SK-MEL-5 (cell line): ENCODE results near the gene TLE3. TPM values are rescaled to one million over a fixed set of nuclear protein-coding genes. Genes with fewer than 3 reads are reported as not detected.

Experiments
- DNase-seq: peaks from one replicate; pipeline ENCODE4 v3.0.0-alpha.2; 2016; ENCODE audit warnings: low read depth, low spot score
- in situ Hi-C: cut with HindIII; loops from 2 replicates; pipeline ENCODE4 v1.10.0; 2016; ENCODE audit warnings: low sequenced_read_pairs, high pct_unique_total_duplicates, low pct_unique_long_range_greater_than_20kb
- total RNA-seq: library from RNA; depleted of rRNA; stranded (reverse); fragments of >200 nt; shearing (Covaris generic); gene quantifications from 2 replicates; pipeline ENCODE4 v1.2.3, GENCODE V29; 2014

The TLE3 gene
- total RNA-seq, 1 experiment from 2014 or later = 6.5 TPM

GRCh38 chr15:70048578-70049514 is 48.9 kb downstream of the TLE3 start:
- in situ Hi-C loops = no loop called here
- DNase-seq = no peak

DNA sequence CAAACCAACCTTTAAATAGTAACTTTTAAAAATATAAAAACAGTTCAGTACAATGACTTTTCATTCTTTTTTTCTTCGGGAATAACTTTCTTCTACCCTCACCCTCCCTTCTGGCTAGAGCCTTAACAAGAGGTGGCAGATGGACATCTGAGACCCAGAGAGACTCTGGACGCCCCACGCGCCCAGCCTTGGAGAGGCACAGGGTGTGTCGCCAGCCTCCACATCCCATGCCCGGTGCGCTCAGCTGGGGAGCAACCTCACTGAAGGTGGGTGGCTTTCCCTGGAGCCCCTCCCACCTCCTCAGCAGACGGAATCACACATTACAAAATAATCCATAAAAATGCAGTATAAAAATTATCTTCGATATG is 49.5 kb downstream of the TLE3 start:
- in situ Hi-C loops = no loop called here
- DNase-seq = no peak

- no peak for DNase-seq
- in situ Hi-C loops = no loop called here
Observed at GRCh38 chr15:70047386-70048197, 50.1 kb downstream of the TLE3 start.

- no peak for DNase-seq
- in situ Hi-C loops = no loop called here
Observed at GRCh38 chr15:70046679-70047369, 50.9 kb downstream of the TLE3 start.

DNA sequence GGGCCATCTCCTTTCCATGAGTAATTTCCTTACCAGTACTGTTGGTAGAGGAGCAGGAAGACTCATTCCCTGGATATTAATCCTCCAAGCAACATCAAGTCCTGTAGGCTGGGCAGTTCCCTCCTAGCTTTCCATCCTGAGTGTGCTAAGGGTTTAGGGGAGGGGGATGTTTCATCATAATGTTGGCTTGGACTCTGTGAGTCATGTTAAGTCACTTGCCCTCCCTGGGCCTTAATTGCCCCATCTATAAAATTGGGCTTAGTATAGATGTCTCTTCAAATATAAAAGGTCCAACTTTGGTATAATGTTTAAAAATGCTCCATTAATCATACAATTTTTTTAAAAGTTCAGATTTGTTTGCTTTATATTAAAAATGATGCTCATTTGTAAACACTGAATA is 52.7 kb downstream of the TLE3 start:
- DNase-seq = no peak
- in situ Hi-C loops = no loop called here

- in situ Hi-C loops = no loop called here
- DNase-seq = no peak
Observed at GRCh38 chr15:70044168-70044567, 53.5 kb downstream of the TLE3 start.

DNA sequence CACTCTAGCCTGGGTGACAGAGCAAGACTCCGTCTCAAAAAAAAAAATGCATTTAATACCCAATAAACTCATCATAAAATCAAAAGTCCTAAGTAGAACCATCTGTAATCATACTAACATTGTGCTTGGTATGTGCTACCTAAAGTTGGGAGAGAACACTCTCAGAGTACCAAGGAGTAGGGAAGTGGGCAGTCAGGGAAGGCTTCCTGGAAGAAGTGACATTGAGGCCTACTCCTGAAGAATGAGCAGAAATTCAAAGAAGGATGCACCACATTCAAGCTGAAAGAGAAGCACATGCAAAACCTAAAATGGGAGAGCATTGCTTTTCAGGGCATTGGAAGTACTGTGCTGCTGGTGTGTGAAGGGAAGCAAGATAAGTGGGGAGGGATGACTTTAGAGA is 54.1 kb downstream of the TLE3 start:
- DNase-seq = no peak
- in situ Hi-C loops = no loop called here

DNA sequence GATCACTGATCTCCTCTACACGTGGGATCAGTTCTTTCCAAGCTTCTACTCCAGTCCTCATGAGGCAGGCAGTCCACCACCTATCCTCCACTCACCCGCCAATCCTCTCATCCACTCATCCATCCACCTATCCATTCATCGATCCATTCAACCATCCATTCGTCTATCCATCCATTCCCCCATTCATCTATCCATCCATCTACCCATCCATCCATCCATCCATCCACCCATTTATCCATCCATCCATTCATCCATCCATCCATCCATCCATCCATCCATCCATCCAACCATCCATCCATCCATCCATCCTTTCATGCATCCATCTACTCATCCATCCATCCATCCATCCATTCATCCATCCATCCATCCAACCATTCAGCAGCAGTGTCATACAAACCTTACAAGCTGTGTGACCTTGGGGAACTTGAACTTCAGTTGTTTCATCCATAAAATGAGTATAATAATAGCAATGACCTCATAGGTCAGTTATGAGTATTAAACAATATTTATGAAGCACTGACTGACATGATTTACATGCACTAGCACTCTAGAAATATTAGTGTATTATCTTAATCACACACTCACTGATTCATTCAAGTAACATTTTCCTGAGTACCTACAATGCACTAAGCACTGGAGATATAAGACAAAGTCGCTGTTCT is 55.0 kb downstream of the TLE3 start:
- in situ Hi-C loops = no loop called here

GRCh38 chr15:70039917-70040316 is 57.8 kb downstream of the TLE3 start:
- in situ Hi-C loops = no loop called here
- no peak for DNase-seq

More for the DNA sequence above, 55.0 kb downstream of the TLE3 start:
- DNase-seq = no peak

GRCh38 chr15:70038730-70039392 is 58.9 kb downstream of the TLE3 start:
- no peak for DNase-seq
- in situ Hi-C loops = no loop called here

- in situ Hi-C loops = no loop called here
- no peak for DNase-seq
Observed at GRCh38 chr15:70037292-70037640, 60.5 kb downstream of the TLE3 start.

- in situ Hi-C loops = no loop called here
- DNase-seq = no peak
Observed at GRCh38 chr15:70036585-70037291, 61.0 kb downstream of the TLE3 start.

DNA sequence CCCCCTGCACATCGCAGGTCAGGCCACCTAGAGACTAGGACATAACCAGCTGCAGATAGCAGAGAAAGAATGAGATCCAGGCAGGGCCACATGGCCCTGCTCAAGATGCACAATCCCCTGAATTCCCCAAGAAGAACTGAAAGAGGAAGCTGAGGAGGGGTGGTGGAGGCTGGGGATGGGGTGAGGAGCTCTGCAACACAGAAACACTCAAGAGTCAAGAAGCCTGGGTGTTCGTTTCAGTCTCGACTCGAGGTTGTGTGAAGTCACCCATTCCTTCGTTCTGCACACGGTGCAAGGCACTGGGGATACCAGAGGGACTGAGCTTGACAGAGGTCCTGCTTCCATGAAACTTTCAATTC is 62.0 kb downstream of the TLE3 start:
- in situ Hi-C loops = no loop called here
- DNase-seq = no peak

DNA sequence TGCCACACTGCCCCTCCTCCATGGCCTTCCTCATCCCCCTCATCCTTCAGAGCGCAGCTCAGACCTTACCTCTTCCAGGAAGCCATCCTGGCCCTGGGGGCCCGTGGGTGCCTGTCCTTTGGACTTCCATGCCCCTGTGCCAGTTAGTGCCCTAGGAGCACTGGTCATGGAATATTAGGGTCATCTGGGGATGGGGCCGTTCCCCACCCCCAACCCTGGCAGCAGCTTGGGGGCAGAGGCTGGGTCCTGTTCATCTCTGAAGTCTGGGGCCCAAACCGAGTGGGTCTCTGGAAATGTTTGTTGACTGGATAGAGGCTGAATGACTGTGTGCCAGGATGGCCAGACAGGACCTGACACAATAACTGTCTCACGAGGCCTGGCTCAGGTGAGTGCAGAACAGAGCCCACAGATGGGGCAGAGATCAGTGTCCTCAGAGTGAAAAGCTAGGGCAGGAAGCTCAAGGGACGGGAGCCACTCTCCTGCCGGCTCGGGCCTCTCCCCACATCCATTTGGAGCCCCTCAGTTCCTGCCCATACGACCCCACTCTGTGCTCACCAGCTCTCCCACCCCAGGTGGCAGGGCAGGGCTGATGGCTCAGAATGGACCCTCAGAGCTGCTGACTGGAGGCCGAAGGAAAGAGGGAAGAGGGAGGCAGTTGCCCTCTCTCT is 62.5 kb downstream of the TLE3 start:
- in situ Hi-C loops = no loop called here

GRCh38 chr15:70034596-70034995 is 63.1 kb downstream of the TLE3 start:
- in situ Hi-C loops = no loop called here
- DNase-seq = no peak

More for the DNA sequence above, 62.5 kb downstream of the TLE3 start:
- DNase-seq = no peak

DNA sequence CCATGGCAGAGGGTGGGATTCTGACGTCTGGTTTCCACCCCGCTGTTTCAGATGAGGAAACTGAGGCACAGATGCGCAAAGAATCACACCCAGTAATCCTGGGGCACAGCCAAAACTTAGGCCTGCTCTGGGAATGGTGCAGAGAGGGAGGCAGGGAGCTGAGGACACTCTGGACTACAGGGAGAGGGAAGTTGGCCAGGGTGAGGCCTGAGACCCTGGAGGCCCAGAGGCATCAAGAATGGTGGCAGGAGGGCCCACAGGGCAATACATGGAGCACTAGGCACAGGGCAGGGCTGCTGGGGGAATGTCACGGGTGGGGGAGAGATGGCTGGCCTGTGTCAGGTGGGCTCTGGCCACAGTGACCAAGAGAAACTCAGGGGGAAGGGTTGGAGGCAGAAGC is 63.6 kb downstream of the TLE3 start:
- no peak for DNase-seq
- in situ Hi-C loops = no loop called here
